Retina (tissue), 1 donor: ENCODE measurements around the gene PRKCE.
A peak's percentile ranks its signal among the peaks of the same experiment; 100 is the strongest.

Experiments
- DNase-seq: peaks from one replicate; pipeline ENCODE4 v3.0.0-alpha.2; 2016

Gene PRKCE

GRCh38 chr2:45786030-45786835, 134.8 kb downstream of the PRKCE start:
- no peak for DNase-seq

GRCh38 chr2:45786836-45787357, 135.4 kb downstream of the PRKCE start:
- no peak for DNase-seq

GRCh38 chr2:45788401-45788800, 136.9 kb downstream of the PRKCE start:
- no peak for DNase-seq

GRCh38 chr2:45789317-45789716, 137.8 kb downstream of the PRKCE start:
- no peak for DNase-seq

- no peak for DNase-seq
Measured at GRCh38 chr2:45789961-45790723, 138.7 kb downstream of the PRKCE start.

- DNase-seq: peak; percentile 43
Measured at GRCh38 chr2:45793305-45793962, 142.0 kb downstream of the PRKCE start.

GRCh38 chr2:45794134-45794617, 142.7 kb downstream of the PRKCE start:
- peak; percentile 63 for DNase-seq

GRCh38 chr2:45796500-45796899, 145.0 kb downstream of the PRKCE start:
- no peak for DNase-seq

GRCh38 chr2:45797451-45798230, 146.2 kb downstream of the PRKCE start:
- DNase-seq: no peak

- DNase-seq: no peak
Measured at GRCh38 chr2:45799679-45800381, 148.4 kb downstream of the PRKCE start.

GRCh38 chr2:45802499-45803138, 151.1 kb downstream of the PRKCE start:
- peak; percentile 50 for DNase-seq

- no peak for DNase-seq
Measured at GRCh38 chr2:45804987-45805755, 153.7 kb downstream of the PRKCE start.

- no peak for DNase-seq
Measured at GRCh38 chr2:45806563-45807358, 155.3 kb downstream of the PRKCE start.

GRCh38 chr2:45808294-45808800, 156.9 kb downstream of the PRKCE start:
- no peak for DNase-seq

GRCh38 chr2:45809205-45809604, 157.7 kb downstream of the PRKCE start:
- no peak for DNase-seq

GRCh38 chr2:45812011-45812500, 160.6 kb downstream of the PRKCE start:
- no peak for DNase-seq

- DNase-seq: peak; percentile 62
Measured at GRCh38 chr2:45813003-45813941, 161.8 kb downstream of the PRKCE start.

GRCh38 chr2:45814488-45814887, 163.0 kb downstream of the PRKCE start:
- DNase-seq: no peak
